ENCODE data around the gene DNAH17.

Gene DNAH17

DNA sequence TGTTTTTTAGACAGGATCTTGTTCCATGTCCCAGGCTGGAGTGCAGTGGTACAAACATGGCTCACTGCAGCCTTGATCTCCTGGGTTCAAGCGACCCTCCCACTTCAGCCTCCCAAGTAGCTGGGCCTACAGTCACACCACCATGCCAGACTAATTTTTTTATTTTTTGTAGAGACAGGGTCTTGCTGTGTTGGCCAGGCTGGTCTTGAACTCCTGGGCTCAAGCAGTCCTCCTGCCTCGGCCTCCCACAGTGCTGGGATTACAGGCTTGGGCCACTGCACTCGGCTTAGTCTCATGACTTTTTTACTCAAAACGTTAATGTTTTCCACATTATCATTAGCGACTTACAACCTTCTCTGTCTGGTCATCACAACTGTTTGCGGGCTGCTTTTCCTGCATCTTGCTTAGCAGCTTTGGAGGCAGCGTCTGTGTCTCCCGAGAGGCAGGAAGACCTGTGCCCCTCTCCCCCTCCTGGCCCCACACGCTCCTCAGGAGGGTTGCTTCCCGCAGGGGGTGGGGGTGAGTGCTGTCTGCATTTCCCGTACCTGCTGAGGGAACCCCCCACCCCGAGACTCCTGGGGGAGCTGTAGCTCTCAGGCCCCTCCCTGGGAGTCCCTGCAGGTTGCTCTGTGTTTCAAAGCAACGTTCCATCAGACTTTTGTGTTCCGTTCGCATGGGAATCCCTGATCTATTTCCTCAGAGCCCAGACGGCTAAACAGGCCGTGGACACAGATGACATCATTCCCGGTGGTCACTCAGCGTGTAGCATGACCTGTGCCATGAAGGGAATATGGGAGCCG lies 146.1 kb downstream of the DNAH17 start:
- in situ Hi-C loops (cut with MboI; ENCODE audit: low pct_unique_long_range_greater_than_20kb, low sequenced_read_pairs) = no loop called here
- DNase-seq = no peak

DNA sequence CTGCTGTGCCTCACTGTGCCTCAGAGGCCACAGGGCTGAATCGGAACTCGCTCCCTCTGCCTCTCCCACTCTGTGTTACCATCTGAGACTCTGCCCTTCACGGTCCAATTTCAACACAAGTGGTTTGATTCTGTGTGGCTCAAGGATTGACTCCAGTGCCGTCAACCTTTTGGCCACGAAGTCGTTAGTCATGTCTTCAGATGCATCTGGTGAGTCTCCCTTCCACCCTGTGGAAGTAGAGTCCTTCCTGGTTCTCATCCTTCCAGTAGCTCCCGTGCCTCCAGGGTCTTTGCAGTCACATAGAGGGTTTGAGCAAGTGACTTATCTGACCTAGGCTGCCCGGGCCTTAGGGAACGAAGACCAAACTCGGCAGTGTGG lies 147.6 kb downstream of the DNAH17 start:
- DNase-seq = no peak
- in situ Hi-C loops (cut with MboI; ENCODE audit: low pct_unique_long_range_greater_than_20kb, low sequenced_read_pairs) = no loop called here

DNA sequence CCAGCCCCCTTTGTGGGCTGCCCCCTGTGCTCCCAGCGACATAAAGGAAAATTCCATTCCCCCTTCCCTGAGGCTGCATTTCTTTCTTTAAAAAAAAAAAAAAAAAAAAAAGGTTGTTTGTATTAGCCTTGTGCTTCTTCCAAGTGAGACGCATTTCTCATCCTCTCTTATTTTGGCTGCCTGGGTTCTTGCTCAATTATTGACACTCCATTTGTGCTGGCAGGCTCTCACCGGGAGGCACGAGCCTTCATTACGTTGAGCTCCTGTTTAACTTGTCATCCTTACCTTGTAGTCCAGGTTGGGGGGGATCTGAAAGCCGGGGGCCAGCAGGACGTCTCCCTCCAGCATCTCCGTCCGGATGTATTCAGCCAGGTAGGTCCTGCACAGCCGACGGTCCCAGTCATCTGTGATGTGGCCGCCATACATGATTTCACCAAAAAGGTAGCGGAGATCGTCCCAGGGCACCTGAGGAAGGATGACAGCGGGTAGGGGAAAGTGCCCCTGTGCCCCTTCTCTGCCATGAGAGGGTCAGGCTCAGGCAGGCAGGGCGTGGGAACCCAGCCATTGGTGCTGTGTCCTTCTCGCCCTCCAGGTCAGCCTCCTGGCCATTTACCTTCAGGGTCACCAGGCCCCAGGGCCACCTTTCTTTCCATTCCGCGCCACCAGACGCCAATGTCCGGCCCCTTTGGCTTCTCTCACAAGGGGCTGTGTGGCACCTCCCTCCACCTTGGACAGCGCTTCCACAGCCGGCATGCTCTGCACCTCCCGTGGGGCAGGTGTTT lies 148.2 kb downstream of the DNAH17 start:
- in situ Hi-C loops (cut with MboI; ENCODE audit: low pct_unique_long_range_greater_than_20kb, low sequenced_read_pairs) = no loop called here
- DNase-seq = no peak

DNA sequence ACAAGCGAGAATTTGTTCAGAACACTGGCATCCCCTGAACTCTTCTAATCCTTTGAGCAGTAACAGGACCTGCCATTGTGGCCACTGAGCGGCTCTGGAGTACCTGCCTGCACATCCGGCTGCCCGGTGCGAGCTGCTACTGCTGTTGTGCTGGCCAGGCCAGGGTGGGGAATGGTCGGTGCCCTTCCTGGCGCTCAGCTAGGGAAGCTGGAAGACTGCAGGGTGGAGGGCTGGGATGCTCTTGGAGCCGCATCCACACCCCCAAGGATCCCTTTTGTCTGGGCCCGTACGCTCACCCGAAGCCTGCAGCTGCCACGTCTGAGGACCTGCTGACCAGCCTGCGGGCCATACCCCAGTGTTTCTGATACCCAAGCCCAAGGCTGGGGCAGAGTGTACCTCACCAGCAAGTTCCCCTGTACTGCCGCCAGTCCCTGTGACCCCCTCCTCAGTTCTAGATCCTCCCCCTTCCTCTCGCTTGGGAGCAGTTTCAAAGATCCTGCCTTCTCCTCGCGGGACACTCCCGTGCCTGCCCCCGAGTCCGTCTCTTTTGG lies 149.1 kb downstream of the DNAH17 start:
- in situ Hi-C loops (cut with MboI; ENCODE audit: low pct_unique_long_range_greater_than_20kb, low sequenced_read_pairs) = no loop called here
- no peak for DNase-seq

DNA sequence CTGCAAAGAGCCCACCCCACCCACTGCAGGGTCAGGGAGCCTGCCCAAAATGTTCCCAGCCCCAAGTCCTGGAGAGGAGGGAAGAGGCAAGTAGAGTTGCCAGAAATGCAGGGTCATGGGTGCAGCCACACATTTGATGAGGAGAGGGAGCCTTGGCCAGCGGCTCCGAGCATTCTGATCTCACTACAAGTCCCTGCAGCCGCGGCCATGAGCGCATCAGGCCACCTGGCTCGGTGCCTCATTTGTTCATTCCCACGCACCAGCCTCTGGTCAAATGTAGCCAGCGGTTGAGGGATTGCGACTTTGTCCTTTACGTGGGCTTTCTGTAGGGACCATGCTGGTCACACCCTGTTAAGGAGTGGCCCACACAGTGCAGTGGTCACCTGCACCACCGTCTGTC lies 150.1 kb downstream of the DNAH17 start:
- in situ Hi-C loops (cut with MboI; ENCODE audit: low pct_unique_long_range_greater_than_20kb, low sequenced_read_pairs) = no loop called here
- no peak for DNase-seq

DNA sequence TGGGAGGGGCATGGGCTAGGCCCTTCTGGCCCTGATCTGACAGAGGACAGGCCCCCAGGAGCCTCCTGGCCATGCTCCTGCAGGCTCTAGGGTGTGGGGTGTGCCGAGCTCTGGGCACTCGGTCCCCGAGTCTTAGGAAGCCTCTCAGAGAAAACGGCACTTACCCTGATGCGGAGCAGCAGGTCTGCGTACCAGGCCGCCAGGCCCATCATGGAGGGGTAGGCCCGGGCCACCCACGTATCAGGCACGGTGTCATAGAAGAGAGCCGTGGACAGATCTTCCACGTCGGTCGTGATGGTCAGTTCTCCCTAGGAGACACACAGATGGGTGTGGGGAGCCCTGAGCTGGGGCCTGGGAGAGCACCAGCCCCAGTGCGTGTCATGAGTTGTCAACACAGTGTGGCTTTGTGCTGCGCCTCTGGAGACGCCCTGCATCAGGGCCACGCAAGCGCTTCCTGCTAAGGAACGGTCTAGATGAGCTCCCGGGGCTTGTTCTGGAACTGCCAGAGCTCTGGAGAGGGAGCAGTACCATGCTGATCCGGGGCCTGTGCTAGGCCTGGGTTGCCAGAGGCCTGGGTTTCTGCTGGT lies 150.8 kb downstream of the DNAH17 start:
- in situ Hi-C loops (cut with MboI; ENCODE audit: low pct_unique_long_range_greater_than_20kb, low sequenced_read_pairs) = no loop called here
- no peak for DNase-seq

DNA sequence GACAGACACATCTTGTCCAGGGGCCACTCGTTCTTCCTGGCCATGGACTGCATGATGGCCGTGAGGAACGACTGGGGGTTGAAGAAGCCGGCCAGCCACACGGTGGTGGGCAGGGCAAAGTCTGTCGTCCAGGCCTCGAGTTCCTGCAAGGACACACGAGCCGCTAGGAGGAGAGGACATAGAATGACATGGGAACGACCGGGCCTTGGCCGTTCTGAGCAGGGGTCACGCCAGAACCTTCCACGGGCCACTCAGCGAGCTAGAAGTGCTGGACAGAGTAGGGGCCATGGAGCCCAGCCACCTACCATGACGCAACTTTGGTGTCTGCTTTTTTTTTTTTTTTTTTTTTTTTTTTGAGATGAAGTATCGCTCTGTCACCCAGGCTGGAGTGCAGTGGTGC lies 151.8 kb downstream of the DNAH17 start:
- in situ Hi-C loops (cut with MboI; ENCODE audit: low pct_unique_long_range_greater_than_20kb, low sequenced_read_pairs) = no loop called here
- DNase-seq = no peak

DNA sequence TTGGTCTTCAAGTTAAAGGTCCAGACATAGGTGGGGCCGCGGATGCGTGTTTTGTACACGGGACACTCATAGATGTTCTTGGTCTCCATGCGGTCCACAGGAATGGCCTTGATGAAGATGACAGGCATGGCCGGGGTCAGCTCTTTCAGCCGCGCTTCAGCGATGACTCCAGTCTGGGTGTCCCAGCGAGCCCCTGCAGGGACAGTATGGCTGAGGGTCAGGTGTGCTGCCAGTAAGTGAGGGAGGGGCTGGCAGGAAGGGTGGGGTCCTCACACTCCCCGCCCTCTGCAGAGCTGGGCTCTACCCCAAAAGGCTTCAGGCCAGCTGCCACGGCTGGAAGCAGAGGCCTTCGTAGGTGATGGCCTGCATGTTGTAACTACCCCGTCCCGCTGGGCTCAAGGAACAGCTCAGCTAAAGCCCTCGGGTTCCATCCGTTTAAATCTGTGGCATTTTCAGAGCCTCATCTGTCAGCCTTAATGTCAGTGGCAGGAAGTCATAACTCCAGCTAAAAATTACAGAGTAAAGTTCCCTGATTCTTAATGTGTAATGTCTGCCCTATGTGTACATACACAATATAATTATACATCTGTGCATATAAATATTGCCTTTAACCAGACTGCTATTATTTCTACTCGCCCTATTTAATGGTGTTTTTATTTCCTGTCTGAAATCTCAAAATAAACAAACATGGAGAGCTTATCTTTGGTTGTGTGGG lies 153.1 kb downstream of the DNAH17 start:
- in situ Hi-C loops (cut with MboI; ENCODE audit: low pct_unique_long_range_greater_than_20kb, low sequenced_read_pairs) = no loop called here
- no peak for DNase-seq

DNA sequence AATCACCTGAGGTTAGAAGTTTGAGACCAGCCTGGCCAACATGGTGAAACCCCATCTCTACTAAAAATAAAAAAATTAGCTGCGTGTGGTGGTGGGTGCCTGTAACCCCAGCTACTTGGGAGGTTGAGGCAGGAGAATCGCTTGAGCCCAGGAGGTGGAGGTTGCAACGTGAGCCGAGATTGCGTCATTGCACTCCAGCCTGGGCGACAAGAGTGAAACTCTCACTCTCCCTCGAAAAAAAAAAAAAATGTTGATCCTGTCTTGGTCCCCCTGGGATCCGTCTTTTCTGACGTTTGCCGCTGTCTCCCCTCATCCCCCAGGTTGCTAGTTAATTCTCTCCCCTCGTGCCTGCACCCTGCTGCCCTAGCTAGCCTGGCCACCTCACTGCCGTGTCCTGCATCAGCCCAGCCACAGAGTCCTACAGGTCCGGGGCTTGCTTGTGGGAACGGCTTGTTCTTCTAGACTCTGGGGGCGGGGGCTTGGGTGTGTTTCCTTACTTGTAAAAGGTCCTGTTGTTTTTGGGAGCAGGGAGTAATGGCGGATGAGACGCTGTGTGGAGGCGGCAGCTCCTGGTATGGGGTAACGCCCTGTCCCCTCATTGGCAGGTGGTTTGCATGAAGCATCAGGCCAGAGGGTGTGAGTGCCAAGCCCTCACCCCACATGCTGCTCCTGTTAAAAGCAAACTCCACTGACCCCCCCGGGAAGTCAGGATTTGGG lies 154.2 kb downstream of the DNAH17 start:
- no peak for DNase-seq
- in situ Hi-C loops (cut with MboI; ENCODE audit: low pct_unique_long_range_greater_than_20kb, low sequenced_read_pairs) = no loop called here

DNA sequence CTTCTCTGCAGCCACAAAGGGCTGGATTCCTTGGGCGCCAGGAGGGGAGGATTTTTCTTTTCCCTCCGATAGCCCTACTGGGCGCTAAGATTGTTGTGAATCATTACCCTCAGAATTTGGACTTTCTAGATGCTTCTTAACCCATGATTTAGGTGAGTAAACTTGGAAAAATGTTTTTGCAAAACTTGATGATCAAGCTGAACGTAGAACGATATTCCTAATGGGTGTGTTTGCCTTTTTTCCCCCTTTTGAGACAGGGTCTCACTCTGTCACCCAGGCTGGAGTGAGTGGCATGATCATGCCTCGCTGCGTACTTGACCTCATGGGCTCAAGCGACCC lies 155.0 kb downstream of the DNAH17 start:
- in situ Hi-C loops (cut with MboI; ENCODE audit: low pct_unique_long_range_greater_than_20kb, low sequenced_read_pairs) = no loop called here

DNA sequence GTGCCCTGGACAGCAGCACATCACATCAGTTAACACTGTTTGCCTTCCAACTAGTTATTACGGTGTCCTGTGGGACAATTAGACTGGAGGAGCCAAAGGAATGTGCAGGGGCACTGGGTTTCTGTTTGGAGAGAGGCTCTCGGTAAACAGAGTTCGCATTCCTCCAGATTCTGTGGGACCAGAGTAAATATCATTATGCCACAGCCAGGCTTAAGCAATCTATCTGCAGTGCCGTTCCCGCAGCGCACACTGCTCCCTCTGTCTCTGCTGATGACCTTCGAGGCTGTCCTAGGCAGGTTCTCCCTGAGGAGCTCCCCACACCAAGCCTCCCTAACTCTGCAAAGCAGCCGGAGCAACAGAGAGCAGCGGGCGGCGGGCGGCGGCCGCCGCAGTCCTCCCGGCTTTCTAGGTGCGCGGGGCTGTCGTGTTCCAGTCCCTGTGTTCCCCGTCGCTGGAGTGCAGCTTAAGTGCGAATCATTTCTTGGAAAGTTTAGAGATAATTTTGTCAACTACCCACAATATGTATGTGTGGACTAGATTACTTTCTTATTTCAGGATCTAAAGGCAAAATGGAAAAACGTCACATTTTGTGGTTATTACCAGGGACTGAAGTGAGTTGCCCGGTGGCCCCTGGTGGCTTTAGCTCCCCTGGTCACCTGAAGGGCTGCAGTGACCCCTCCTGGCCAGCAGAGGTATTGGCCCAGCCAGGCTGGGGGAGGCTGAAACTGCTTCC lies 155.5 kb downstream of the DNAH17 start:
- DNase-seq = peak; percentile 84
- in situ Hi-C loops (cut with MboI; ENCODE audit: low pct_unique_long_range_greater_than_20kb, low sequenced_read_pairs) = no loop called here

More for the DNA sequence above, 155.0 kb downstream of the DNAH17 start:
- no peak for DNase-seq

DNA sequence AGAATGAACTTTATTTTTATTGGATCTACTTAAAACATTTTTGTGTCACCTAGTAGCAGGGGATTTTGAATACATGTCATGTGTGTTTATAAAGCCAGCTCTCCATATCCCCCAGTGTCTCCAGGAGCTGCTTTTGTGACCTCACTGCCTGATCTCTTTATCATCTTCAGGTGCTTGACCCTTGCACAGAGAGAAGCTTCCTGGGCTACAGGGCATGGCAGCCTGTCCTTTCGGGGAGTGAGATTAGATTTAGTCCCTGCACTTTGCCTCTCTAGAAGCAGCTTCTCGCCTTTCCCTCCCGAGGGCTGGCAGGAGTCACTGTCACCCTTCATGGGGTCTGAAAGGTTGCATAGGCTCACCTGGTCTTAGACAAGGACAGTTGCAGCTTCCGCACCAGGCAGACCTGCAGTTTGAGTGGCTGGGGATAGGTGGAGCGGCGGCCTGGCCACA lies 156.1 kb downstream of the DNAH17 start:
- in situ Hi-C loops (cut with MboI; ENCODE audit: low pct_unique_long_range_greater_than_20kb, low sequenced_read_pairs) = no loop called here
- no peak for DNase-seq

DNA sequence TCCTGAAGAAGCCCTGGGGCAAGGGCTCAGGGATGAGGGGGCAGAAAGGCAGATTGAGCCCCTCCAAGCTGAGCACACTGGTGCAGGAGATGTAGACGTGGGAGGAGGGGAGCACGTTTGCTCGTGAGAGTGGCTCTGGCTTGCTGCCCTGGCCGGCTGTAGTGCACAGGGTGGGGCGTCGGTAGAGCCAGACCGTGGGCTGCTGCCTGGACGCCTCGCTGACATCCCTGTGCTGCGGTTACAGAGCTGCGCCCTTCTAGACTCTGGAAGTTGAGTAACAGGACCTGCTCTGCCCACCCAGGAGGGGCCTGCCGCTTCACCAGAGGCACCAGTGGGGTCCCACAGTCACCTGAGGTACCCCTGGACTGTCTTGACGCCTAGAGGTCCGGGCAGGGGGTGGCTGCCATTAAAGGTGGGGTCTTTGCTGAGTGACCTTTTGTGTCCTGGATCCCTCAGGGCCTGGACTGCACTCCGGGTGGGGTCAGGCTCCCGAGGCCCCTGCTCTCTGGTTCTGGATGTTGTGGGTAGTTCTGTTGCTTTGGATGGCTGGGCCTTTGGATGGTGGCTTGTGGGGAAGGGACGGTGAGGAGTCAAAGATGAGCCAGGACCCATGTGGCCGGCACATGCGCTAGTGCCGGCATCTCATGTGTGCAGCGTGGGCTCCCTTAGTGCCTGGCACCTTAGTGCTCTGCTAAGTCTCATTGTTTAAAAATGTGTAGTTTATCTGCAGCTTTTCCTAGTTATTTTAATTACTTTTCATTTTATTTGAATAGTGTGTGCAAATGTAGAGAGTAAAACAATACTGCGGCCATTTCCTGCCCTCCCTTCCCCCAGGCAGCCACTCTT lies 157.0 kb downstream of the DNAH17 start:
- no peak for DNase-seq
- in situ Hi-C loops (cut with MboI; ENCODE audit: low pct_unique_long_range_greater_than_20kb, low sequenced_read_pairs) = no loop called here

DNA sequence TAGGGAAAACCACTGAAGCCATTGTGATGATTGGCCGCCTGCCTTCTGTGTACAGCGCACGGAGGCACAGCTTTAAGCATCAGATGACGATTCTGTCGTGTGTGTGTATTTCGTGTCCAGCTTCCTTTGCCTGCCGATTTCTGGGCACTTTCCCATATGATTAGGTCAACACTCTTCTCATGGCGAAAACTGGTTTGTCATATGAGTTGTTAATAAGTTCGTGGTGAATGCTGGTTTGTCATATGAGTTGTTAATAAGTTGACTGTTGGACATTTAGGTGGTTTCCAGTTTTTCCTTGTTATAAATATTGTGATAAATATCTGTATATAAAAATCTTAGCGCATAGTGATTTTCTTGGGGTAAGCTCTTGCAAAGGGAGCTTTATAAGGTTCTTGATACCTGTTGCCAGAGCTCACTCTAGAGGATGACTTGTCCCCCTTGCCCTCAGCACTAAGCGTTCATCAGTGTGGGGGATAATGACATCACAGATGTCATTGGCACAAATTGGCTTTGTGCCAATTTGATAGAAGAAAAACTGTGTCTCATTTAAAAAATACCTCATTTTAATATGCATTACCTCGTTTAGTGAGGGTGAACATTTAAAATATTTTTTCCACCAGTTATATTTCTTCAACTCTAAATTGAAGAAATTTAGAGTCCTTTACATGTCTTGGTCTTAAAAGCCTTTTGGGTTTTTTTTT lies 158.7 kb downstream of the DNAH17 start:
- DNase-seq = no peak
- in situ Hi-C loops (cut with MboI; ENCODE audit: low pct_unique_long_range_greater_than_20kb, low sequenced_read_pairs) = no loop called here

DNA sequence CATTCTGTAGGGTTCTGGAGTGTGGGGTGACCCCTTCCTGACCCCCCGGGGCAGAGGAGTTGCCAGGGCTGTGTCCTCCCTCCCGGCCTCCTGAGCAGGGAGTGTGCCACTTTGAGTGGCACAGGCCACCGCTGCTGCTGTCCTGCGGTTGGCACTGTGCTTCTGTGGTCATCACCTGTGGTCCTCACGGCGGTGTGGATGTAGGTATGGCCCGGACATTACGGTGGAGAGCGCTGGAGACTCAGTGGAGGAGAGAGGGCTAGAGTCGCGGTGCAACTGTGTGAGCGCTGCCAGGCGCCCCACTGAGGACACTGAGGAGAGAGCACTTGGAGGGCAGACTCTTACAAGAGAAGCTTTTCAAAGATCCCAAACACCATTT lies 159.7 kb downstream of the DNAH17 start:
- in situ Hi-C loops (cut with MboI; ENCODE audit: low pct_unique_long_range_greater_than_20kb, low sequenced_read_pairs) = no loop called here
- DNase-seq = no peak

DNA sequence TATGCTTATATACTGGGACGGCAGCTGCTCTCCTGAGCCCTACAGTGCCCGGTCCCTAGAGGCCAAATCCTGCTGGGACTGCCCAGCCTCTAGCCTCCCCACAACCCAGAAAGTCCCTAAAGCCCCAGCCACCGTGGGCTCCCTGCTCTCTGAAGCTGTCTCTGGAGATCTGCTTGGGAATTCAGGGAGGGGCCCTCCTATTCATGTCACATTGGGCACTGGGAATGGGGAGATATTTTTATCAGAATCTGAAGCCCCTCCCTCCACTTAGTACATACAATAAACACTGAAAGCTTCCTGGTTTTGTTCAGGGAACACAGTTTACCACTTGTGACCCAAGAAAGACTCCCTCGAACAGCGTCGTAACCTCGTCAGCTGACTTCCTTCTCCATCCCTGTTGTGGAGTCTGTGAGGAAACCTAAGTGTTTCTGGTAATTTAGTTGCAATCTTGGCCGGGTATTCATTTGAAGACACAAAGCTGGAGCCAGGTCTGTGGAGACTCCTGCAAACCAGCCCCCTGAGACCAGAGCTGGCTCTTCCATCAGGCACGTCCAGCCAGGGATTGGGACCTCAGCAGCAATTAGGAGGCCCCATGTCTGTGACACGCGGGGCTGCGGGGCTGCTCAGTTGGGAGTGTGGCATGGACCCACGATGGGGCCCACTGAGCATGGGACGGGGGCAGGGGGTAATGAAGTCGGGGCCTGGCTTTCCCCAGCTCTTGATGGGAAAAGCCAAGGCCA lies 160.2 kb downstream of the DNAH17 start:
- peak; percentile 54 for DNase-seq
- in situ Hi-C loops (cut with MboI; ENCODE audit: low pct_unique_long_range_greater_than_20kb, low sequenced_read_pairs) = no loop called here
